H1 (cell line): Measurements from ENCODE around the gene ATP6V1C2. TPM values are rescaled to one million over a fixed set of nuclear protein-coding genes. Genes with fewer than 3 reads are reported as not detected.
"Not testable (repeated sequence)": the region's sequence is repeated elsewhere in the genome, so short reads cannot be mapped to it uniquely, and the experiment has no call there.

ENCODE experiments used
- CTCF ChIA-PET: fragments of 300-600 bp; sonication (Branson Sonifier 250); formaldehyde crosslinking; loops from one replicate; lab custom pipeline; 2021; ENCODE audit not compliant: partially characterized antibody; lab: Charles Lee
- POLR2A ChIA-PET: fragments of 300-600 bp; sonication (Branson Sonifier 250); formaldehyde crosslinking; loops from one replicate; lab custom pipeline; 2021; ENCODE audit warnings: inconsistent platforms; ENCODE audit not compliant: partially characterized antibody; lab: Charles Lee
- DNase-seq, 2 experiments: peaks; one replicate each; pipeline versions ENCODE4 v3.0.0 to v3.0.0-alpha.2; 2010 to 2022; ENCODE audit warnings: low spot score in 2 of 2, low read depth in 1 of 2, mixed read lengths in 1 of 2
- FAIRE-seq: peaks from 2 replicates; lab custom pipeline; 2011; peaks lifted over from hg19 to GRCh38; lab: Jason Lieb, UNC
- H2AFZ ChIP-seq: 2 replicates; pipeline ENCODE4 v1.8.1; 2012; ENCODE audit warnings: low read length, inconsistent platforms
- H2AK5ac ChIP-seq: 2 replicates; pipeline ENCODE4 v1.6.1; 2013; ENCODE audit warnings: low read depth, low read length
- H2BK120ac ChIP-seq: replicated peaks from 2 replicates; pipeline ENCODE3; 2013; ENCODE audit warnings: low read depth, low read length, inconsistent platforms
- H2BK12ac ChIP-seq: 2 replicates; pipeline ENCODE4 v1.6.1; 2013; ENCODE audit warnings: low read depth, low read length
- H2BK15ac ChIP-seq: 2 replicates; pipeline ENCODE4 v1.6.1; 2013; ENCODE audit warnings: low read length
- H2BK20ac ChIP-seq: 2 replicates; pipeline ENCODE4 v1.6.1; 2013; ENCODE audit warnings: low read length
- H2BK5ac ChIP-seq: 2 replicates; pipeline ENCODE4 v1.6.1; 2013; ENCODE audit warnings: low read depth, low read length
- H3K14ac ChIP-seq: 2 replicates; pipeline ENCODE4 v1.6.1; 2013; ENCODE audit warnings: inconsistent platforms; ENCODE audit not compliant: insufficient read length
- H3K18ac ChIP-seq: 2 replicates; pipeline ENCODE4 v1.6.1; 2013; ENCODE audit warnings: low read length; ENCODE audit errors: extremely low read depth
- H3K23ac ChIP-seq: 2 replicates; pipeline ENCODE4 v1.6.1; 2013; ENCODE audit warnings: inconsistent platforms; ENCODE audit not compliant: insufficient read length
- H3K23me2 ChIP-seq: 2 replicates; pipeline ENCODE4 v1.6.1; 2013; ENCODE audit warnings: low read depth, low read length
- H3K27ac ChIP-seq: 2 replicates; pipeline ENCODE4 v1.6.1; 2011; ENCODE audit warnings: low read depth, low read length, inconsistent platforms
- H3K27me3 ChIP-seq, 4 experiments: replicated peaks in 1 of 4; 1 replicate in 1 of 4; 2 replicates in 3 of 4; pipeline versions ENCODE4 v1.6.1 to v1.8.1; 2011 to 2013; ENCODE audit warnings: low read length in 3 of 4, mild to moderate bottlenecking in 3 of 4, inconsistent platforms in 2 of 4, mixed read lengths in 2 of 4, moderate library complexity in 1 of 4; ENCODE audit not compliant: control insufficient read depth in 3 of 4, insufficient read depth in 3 of 4; ENCODE audit errors: extremely low read depth in 1 of 4
- H3K36me3 ChIP-seq, 4 experiments: 2 replicates each; pipeline versions ENCODE4 v1.6.1 to v1.8.1; 2011 to 2013; ENCODE audit warnings: mild to moderate bottlenecking in 4 of 4, low read length in 3 of 4, moderate library complexity in 2 of 4, control low read depth in 1 of 4, inconsistent platforms in 1 of 4; ENCODE audit not compliant: insufficient read depth in 4 of 4, control insufficient read depth in 2 of 4
- H3K4ac ChIP-seq: replicated peaks from 2 replicates; pipeline ENCODE3; 2013; ENCODE audit warnings: low read length, low read depth, mixed read lengths, inconsistent platforms; ENCODE audit not compliant: insufficient read length
- H3K4me1 ChIP-seq, 4 experiments: replicated peaks in 1 of 4; 1 replicate in 1 of 4; 2 replicates in 3 of 4; pipeline versions ENCODE4 v1.6.1 to v1.8.1; 2011 to 2013; ENCODE audit warnings: low read length in 3 of 4, inconsistent platforms in 2 of 4, mixed read lengths in 1 of 4; ENCODE audit not compliant: insufficient read depth in 4 of 4, control insufficient read depth in 3 of 4
- H3K4me2 ChIP-seq, 2 experiments: 2 replicates each; pipeline versions ENCODE4 v1.6.1 to v1.8.1; 2011 to 2013; ENCODE audit warnings: low read depth in 2 of 2, low read length in 2 of 2, control low read depth in 1 of 2, inconsistent platforms in 1 of 2, mild to moderate bottlenecking in 1 of 2; ENCODE audit not compliant: insufficient read depth in 1 of 2
- H3K4me3 ChIP-seq, 4 experiments: fragments of 200-600, 300-600 bp in 1 of 4; sonication (generic), shearing (Covaris generic), sonication (Bioruptor Twin) in 1 of 4; 2 replicates each; pipeline versions ENCODE4 v1.5.1 to v1.8.1; 2011 to 2016; ENCODE audit warnings: low read length in 4 of 4, low read depth in 3 of 4, control low read depth in 2 of 4, inconsistent platforms in 2 of 4, mild to moderate bottlenecking in 2 of 4, mixed read lengths in 1 of 4, moderate library complexity in 1 of 4; ENCODE audit not compliant: insufficient read depth in 2 of 4; ENCODE audit errors: extremely low read depth in 1 of 4
- H3K56ac ChIP-seq: replicated peaks from 2 replicates; pipeline ENCODE3; 2013; ENCODE audit warnings: low read depth, mild to moderate bottlenecking, mixed read lengths, low read length, inconsistent platforms; ENCODE audit not compliant: insufficient read length
- H3K79me1 ChIP-seq: 2 replicates; pipeline ENCODE4 v1.6.1; 2013; ENCODE audit warnings: low read depth, low read length, control low read depth
- H3K79me2 ChIP-seq, 2 experiments: 2 replicates each; pipeline versions ENCODE4 v1.6.1 to v1.8.1; 2012 to 2013; ENCODE audit warnings: low read length in 2 of 2, mild to moderate bottlenecking in 2 of 2, inconsistent platforms in 1 of 2; ENCODE audit not compliant: insufficient read depth in 2 of 2, control insufficient read depth in 1 of 2
- H3K9ac ChIP-seq, 4 experiments: replicated peaks in 1 of 4; 1 replicate in 1 of 4; 2 replicates in 3 of 4; pipeline versions ENCODE4 v1.6.1 to v1.8.1; 2011 to 2013; ENCODE audit warnings: low read depth in 3 of 4, low read length in 3 of 4, control low read depth in 2 of 4, mild to moderate bottlenecking in 2 of 4, moderate library complexity in 2 of 4, inconsistent platforms in 1 of 4; ENCODE audit errors: extremely low read depth in 1 of 4
- H3K9me3 ChIP-seq, 2 experiments: 2 replicates each; pipeline versions ENCODE4 v1.6.1 to v1.8.1; 2012 to 2013; ENCODE audit warnings: mild to moderate bottlenecking in 2 of 2, moderate library complexity in 2 of 2, control low read depth in 1 of 2, inconsistent platforms in 1 of 2, low read depth in 1 of 2, low read length in 1 of 2, mixed read lengths in 1 of 2; ENCODE audit not compliant: insufficient read depth in 2 of 2
- H4K20me1 ChIP-seq, 2 experiments: replicated peaks in 1 of 2; 2 replicates each; pipeline versions ENCODE3 to v1.8.1; 2011 to 2013; ENCODE audit warnings: inconsistent platforms in 2 of 2, low read length in 2 of 2, mild to moderate bottlenecking in 1 of 2; ENCODE audit not compliant: insufficient read depth in 2 of 2, control insufficient read depth in 1 of 2
- H4K5ac ChIP-seq: 2 replicates; pipeline ENCODE4 v1.6.1; 2013; ENCODE audit warnings: low read length, low read depth, mixed read lengths, inconsistent platforms; ENCODE audit not compliant: insufficient read length
- H4K8ac ChIP-seq: 2 replicates; pipeline ENCODE4 v1.8.0; 2013; ENCODE audit warnings: mild to moderate bottlenecking, moderate library complexity, low read length, inconsistent platforms; ENCODE audit not compliant: insufficient read depth; ENCODE audit errors: extremely low read depth
- H4K91ac ChIP-seq: replicated peaks from 2 replicates; pipeline ENCODE3; 2013; ENCODE audit warnings: low read length, mixed read lengths, inconsistent platforms; ENCODE audit not compliant: insufficient read length
- WGBS, 2 experiments: shearing (Covaris generic) in 1 of 2; methylation state at CpG; one replicate each; pipeline versions ENCODE4 v1.1.6 to v1.1.7; 2013 to 2015; ENCODE audit warnings: low lambda C conversion rate in 2 of 2, mixed read lengths in 2 of 2, inconsistent platforms in 1 of 2, low coverage in 1 of 2, missing lambda C conversion rate in 1 of 2; ENCODE audit not compliant: insufficient replicate concordance in 2 of 2, insufficient coverage in 1 of 2, insufficient read length in 1 of 2; ENCODE audit errors: extremely low coverage in 1 of 2, missing lambda C conversion rate in 1 of 2; 5-methylcytosine and 5-hydroxymethylcytosine counted together
- polyA plus RNA-seq, 7 experiments: library from polyadenylated mRNA; depleted of rRNA in 3 of 7; stranded (reverse) in 5 of 7; unstranded in 2 of 7; fragments of >200 nt in 5 of 7; fragments of 200-250 nt in 2 of 7; gene quantifications; 1 replicate in 5 of 7; 2 replicates in 1 of 7; 4 replicates in 1 of 7; pipeline versions ENCODE4 v1.2.1 to v1.2.3, GENCODE V29; 2011 to 2013; ENCODE audit warnings: missing spikeins in 2 of 7, mixed read lengths in 2 of 7
- total RNA-seq: library from RNA; stranded (reverse); fragmentation: NEBNext Ultra II Directional; extraction: Animal tissue kit (Norgen Biotek cat#: 25700); gene quantifications from 2 replicates; pipeline ENCODE4 v1.2.1, GENCODE V29; 2021

The ATP6V1C2 gene
- total and polyA plus RNA-seq, 2 of the 8 experiments (the other 6 are each of a cell fraction or from before 2014, with no cell fraction given): 0.29 to 0.74 TPM

- not testable (repeated sequence) for H3K56ac ChIP-seq, DNase-seq, H4K91ac ChIP-seq, H3K27ac ChIP-seq, H2BK20ac ChIP-seq, H2BK120ac ChIP-seq, H3K23ac ChIP-seq, H3K23me2 ChIP-seq, H2AK5ac ChIP-seq, H2BK5ac ChIP-seq, H2AFZ ChIP-seq, H3K27me3 ChIP-seq, H3K9me3 ChIP-seq, H3K14ac ChIP-seq, H4K5ac ChIP-seq, H2BK12ac ChIP-seq, FAIRE-seq, H3K36me3 ChIP-seq, H3K79me1 ChIP-seq, H4K8ac ChIP-seq
- peak overlapping the region; percentile 41 to 87 (median 52) for H3K4me3 ChIP-seq
- H2BK15ac ChIP-seq: peak overlapping the region; percentile 97; the same call in 1 of the 2 replicates
- H3K4ac ChIP-seq: peak overlapping the region; percentile 12
- peak overlapping the region; percentile 73 for H3K4me2 ChIP-seq
- CTCF ChIA-PET: interaction anchor here (0.9 to 9.5 kb wide), 3 partner anchors 9 to 310 kb away, joined by 3 to 112 read pairs (median 21); no protein-coding TSS in a partner anchor
- H3K79me2 ChIP-seq: peaks cover 33 to 37% of the 10 kb centered on the region in 2 experiments
- POLR2A ChIA-PET: interaction anchor here (1.0 to 1.5 kb wide), 4 partner anchors 7 to 37 kb away, joined by 3 to 5 read pairs (median 4); no protein-coding TSS in a partner anchor
- H3K9ac ChIP-seq: peak overlapping the region in 1 of 4 experiments; percentile 45; a peak in 3 of 7 replicates
- H3K18ac ChIP-seq: peak overlapping the region; percentile 48; the same call in 1 of the 2 replicates
- H4K20me1 ChIP-seq: peaks cover 14% of the 10 kb centered on the region in 2 experiments
- peaks cover 0 to 15% (median 4%) of the 10 kb centered on the region in 4 experiments; a peak in 6 of 7 replicates for H3K4me1 ChIP-seq
- 70% methylated on average over 36 of the region's 37 CpGs; no CpG with 5 or more reads in 1 of the 2 experiments for WGBS, 2 experiments
Observed at GRCh38 chr2:10813163-10814138, 92.0 kb downstream of the ATP6V1C2 start.
